Endothelial cell of hepatic sinusoid (primary cell): ENCODE measurements around the gene ACSM2B.
"Not testable (repeated sequence)": the region's sequence is repeated elsewhere in the genome, so short reads cannot be mapped to it uniquely, and the experiment has no call there.

ENCODE experiments used
- in situ Hi-C: cut with HindIII; loops from 2 replicates; pipeline ENCODE4 v1.10.0; 2017; ENCODE audit warnings: low sequenced_read_pairs

The ACSM2B gene, protein sequence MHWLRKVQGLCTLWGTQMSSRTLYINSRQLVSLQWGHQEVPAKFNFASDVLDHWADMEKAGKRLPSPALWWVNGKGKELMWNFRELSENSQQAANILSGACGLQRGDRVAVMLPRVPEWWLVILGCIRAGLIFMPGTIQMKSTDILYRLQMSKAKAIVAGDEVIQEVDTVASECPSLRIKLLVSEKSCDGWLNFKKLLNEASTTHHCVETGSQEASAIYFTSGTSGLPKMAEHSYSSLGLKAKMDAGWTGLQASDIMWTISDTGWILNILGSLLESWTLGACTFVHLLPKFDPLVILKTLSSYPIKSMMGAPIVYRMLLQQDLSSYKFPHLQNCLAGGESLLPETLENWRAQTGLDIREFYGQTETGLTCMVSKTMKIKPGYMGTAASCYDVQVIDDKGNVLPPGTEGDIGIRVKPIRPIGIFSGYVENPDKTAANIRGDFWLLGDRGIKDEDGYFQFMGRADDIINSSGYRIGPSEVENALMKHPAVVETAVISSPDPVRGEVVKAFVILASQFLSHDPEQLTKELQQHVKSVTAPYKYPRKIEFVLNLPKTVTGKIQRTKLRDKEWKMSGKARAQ

GRCh38 chr16:20576145-20576544 lies at the start of gene ACSM2B:
Gene ACSM2B (minus strand): TSS chr16:20576367. CDS start chr16:20564845, 11,522 bp downstream.
- in situ Hi-C loops: not testable (repeated sequence)

GRCh38 chr16:20624882-20625807 lies 49.0 kb upstream of the ACSM2B start:
- in situ Hi-C loops: no loop called here

DNA sequence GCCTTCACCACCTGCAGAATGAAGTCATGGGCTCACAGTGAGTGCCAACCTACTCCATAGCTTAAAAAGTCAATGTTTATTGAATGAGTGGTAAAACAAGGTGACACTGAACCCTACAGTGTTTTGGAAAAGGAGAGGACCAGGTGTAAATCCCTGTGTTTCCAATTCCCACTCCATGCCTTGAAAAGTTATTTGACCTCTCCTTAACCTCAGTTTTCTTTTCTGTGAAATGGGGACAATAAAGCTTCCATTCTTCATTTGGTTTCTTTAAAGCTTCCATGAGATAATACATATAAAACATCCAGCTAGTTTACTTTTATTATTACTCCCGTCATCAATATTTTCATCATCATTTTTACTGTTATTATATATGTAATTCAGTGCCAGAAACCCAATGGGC lies 48.0 kb upstream of the ACSM2B start:
- in situ Hi-C loops: no loop called here

- in situ Hi-C loops: no loop called here
These were observed 46.3 kb upstream of the ACSM2B start for GRCh38 chr16:20622498-20622870.

GRCh38 chr16:20621406-20621805 lies 45.2 kb upstream of the ACSM2B start:
- in situ Hi-C loops: no loop called here

DNA sequence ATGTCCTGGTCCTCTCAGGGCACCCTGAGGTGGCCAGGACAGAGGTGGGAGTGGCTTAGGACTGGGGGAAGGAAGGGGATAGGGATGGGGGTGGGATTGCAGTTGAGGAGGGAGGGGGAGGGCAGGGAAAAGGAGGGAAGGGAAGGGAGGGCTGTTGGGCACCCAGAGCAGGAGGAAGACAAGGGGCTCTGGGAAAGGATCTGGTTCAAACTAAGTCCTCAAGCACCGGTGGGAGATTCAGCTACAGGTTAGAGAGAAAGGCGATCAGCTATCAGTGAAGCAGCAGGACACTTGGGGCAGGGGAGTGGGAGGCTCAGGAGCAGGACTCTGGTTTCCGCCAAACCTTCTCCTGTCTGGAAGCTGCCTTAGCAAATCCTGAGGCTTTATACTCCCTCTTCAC lies 44.6 kb upstream of the ACSM2B start:
- in situ Hi-C loops: no loop called here

GRCh38 chr16:20620003-20620402 lies 43.8 kb upstream of the ACSM2B start:
- in situ Hi-C loops: no loop called here

- in situ Hi-C loops: no loop called here
These were observed 41.1 kb upstream of the ACSM2B start for GRCh38 chr16:20617271-20617670.

GRCh38 chr16:20614186-20615141 lies 38.3 kb upstream of the ACSM2B start:
- in situ Hi-C loops: no loop called here

DNA sequence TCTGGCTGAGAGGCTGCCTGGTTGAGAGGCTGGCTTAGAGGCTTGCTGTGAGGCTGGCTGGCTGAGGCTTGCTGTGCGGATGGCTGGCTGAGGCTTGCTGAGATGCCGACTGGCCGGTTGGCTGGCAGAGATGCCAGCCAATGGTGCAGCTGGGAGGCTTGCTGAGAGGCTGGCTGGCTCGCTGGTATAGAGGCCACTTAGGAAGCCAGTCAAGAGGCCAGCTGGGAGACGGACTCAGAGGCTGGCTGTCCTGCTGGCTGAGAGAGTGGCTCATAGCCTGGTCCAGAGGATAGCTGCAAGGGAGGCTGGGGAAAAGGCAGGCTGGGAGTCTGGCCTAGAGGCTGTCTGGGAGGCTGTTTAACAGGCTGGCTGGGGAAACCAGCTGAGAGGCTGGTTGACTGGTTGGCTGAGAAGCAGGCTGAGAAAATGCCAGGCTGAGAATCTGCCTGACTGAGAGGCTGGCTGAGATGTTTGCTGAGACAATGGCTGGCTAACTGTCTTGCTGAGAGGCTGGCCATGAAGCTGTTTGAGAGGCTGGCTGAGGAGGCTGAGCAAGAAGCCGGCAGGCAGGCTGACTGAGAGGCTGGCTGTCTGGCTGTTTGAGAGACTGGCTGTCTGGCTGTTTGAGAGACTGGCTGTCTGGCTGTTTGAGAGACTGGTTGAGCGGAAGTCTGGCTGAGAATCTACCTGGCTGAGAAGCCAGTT lies 37.5 kb upstream of the ACSM2B start:
- in situ Hi-C loops: no loop called here

DNA sequence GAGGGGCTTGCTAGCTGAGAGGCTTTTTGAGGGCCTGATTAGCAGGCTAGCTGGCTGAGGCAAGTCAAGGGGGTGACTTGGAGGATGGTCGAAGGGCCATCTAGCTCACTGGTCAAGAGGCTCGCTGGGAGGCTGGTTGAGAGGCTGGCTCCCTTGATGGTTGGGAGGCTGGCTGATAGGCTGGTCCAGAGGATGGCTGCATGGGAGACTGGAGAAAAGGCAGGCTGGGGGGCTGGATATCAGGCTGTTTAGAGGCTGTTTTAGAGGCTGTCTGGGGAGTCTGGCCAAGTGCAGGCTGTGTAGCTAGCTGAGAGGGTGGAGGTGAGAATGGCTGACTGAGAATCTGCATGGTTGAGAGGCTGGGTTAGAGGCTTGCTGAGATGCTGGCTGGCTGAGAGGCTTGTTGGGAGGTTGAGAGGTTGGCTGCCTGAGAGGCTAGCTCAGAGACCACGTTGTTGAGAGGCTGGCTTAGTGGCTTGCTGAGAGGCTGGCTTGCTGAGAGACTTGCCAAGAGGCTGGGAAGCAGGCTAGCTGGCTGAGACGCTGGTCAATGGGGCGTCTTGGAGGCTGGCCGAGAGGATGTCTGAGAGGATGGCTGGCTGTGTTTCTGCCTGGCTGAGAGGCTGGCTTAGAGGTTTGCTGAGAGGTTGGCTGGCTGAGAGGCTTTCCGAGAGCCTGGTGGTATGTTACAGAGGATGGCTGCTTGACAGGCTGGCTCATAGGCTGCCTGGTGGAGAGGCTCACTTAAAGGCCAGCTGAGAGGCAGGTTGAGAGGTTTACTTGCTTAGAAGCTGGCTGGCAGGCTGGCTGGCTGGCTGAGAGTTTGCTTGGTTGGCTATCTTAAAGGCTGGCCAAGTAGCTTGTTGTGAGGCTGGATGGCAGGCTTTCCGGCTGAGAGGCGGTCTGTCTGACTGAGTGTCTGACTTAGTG lies 36.6 kb upstream of the ACSM2B start:
- in situ Hi-C loops: no loop called here

- in situ Hi-C loops: no loop called here
These were observed 35.9 kb upstream of the ACSM2B start for GRCh38 chr16:20611975-20612481.

DNA sequence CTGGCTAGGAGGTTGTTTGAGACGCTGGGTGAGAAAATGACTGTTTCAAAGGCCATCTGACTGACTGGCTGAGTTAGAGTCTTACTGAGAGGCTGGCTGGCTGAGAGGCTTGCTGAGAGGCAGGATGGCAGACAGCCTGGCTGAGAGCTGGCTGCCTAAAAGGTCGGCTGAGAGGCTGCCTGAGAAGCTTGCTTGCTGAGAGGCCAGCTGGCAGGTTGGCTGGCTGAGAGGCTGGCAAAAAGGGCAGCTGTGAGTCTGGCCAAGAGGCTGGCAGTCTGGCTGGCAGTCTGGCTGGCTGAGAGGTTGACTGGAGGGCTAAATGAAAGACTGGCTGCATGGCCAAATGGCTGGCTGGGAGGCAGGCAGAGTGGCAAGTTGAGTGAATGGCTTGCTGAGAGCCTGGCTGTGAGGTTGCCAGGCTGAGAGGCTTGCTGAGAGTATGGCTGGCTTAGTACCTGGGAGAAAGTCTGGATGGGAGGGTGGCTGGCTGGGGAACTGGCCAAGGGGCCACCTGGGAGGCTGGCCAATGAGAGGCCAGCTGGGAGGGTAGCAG lies 35.3 kb upstream of the ACSM2B start:
- in situ Hi-C loops: no loop called here

DNA sequence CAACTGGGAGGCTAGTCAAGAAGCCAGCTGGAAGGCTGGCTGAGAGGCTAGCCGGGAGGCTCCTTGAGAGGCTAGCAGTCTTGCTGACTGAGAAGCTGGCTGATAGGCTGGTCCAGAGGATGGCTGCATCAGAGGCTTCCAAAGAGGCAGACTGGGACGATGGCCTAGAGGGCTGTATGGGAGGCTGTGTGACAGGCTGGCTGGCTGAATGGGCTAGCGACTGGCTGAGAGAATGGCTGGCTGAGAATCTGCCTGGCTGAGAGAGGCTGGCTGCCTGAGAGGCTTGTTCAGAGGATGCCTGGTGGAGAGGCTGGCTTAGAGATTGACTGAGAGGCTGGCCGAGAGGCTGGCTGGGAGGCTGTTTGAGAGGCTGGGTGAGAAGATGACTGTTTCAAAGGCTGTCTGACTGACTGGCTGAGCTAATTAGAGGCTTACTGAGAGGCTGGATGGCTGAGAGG lies 34.8 kb upstream of the ACSM2B start:
- in situ Hi-C loops: no loop called here

GRCh38 chr16:20610211-20610891 lies 34.2 kb upstream of the ACSM2B start:
- in situ Hi-C loops: no loop called here

DNA sequence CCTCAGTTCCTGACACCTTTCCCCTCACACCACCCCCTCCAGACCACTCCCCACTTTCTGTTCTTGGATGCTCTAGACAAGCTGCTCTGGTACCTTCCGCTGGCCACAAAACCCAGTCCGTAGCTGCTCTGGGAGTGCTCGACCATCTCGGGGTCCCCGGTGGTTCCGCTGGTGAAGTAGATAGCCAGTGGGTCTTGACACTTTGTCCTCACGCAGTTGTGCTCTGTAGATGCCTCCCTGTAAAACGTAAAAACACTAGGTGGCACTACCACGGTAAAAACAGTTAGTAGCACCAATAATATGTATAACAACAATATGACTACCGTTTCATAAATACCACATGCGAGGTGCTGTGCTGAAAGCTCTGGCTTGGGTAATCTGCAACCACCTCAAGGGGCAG lies 26.0 kb upstream of the ACSM2B start:
- in situ Hi-C loops: not testable (repeated sequence)

- in situ Hi-C loops: not testable (repeated sequence)
These were observed 23.3 kb upstream of the ACSM2B start for GRCh38 chr16:20599475-20599874.
